Stimulated activated CD8-positive, alpha-beta memory T cell treated with anti-CD3 and anti-CD28 coated beads, Interleukin-15, amount 100 ng/mL, for 48 hours (primary cell): ENCODE data around the gene KLHL13.
"Not testable (repeated sequence)": the region's sequence is repeated elsewhere in the genome, so short reads cannot be mapped to it uniquely, and the experiment has no call there.

ENCODE experiments used
- DNase-seq, 2 donors: peaks; one replicate each; pipeline ENCODE4 v3.0.0-alpha.2; 2020; ENCODE audit warnings: low read depth in 2 of 2

The KLHL13 gene

DNA sequence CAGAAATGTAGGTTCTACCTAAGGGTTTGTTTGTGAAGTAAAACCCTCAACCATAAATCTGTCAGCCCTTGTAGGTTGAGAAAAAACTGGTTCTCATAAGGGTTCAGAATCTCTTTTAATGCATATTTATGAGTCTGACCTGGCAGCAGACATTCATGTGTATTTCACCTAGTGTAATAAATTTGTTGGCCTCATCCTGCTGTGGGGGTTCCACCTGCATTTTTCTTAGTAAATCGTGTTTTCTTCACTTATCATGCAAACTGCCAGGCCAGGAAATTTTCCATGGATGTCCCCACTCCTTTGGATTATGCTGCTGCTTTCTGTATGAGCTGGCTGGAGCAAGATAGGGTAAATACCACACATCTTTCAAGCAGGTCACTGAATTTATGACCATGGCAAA, 42.4 kb downstream of the KLHL13 start:
- DNase-seq: no peak

DNA sequence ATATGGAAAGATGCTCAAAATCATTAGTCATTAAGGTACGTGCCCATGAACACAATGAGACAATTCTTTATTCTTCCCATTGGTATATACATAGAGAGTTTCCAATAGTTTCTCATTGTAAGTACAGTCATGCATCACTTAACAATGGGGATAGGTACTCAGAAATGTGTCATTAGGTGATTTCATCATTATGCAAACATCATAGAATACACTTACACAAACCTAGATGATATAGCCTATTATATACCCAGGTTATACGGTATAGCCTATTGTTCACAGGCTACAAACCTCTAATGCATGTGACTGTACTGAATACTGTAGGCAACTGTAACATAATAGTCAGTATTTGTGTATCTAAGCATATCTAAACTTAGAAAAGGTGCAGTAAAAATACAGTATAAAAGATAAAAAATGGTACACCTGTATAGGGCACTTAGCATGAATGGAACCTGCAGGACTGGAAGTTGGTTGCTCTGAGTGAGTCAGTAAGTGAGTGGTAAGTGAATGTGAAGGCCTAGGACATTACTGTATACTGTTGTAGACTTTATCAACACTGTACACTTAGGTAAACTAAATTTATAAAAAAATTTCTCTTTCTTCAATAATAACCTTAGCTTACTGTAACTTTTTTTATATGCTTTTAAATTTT, 49.6 kb downstream of the KLHL13 start:
- no peak for DNase-seq

DNA sequence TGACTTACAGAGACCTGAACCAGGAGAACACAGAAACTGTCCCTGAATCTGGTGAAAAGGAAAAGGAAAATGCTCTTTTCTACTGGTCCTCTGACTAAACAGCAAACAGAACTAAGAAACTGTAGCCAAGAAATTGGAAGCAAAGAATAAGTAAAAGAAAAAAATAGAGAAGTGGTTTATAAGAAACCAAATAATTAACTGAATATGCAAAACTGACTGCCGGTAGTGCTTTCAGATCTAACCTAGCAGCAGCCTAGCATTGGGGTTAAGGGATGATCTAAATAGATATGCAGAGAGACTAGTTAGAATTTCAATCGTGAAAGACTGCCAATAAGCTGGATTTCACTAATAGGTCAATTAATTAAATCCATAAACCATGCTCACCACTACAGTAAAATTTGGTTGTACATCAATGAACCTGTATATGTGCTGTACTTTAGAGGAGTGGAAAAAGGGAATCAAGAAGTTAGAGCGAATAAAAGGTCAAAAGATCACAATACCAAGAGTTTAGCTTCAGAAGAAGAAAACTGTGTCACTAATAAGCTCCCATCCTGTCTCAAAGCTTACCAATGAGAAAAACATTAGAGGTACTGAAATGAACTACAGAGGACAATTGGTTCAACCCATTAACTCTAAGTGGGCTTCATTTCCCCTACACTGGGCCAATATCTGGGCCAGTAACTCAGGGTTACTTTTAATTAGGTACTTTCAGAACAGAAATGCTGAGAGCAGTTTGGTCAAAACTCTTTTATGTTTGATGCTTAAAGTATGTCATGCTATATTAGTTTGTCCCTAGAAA, 53.6 kb downstream of the KLHL13 start:
- no peak for DNase-seq

DNA sequence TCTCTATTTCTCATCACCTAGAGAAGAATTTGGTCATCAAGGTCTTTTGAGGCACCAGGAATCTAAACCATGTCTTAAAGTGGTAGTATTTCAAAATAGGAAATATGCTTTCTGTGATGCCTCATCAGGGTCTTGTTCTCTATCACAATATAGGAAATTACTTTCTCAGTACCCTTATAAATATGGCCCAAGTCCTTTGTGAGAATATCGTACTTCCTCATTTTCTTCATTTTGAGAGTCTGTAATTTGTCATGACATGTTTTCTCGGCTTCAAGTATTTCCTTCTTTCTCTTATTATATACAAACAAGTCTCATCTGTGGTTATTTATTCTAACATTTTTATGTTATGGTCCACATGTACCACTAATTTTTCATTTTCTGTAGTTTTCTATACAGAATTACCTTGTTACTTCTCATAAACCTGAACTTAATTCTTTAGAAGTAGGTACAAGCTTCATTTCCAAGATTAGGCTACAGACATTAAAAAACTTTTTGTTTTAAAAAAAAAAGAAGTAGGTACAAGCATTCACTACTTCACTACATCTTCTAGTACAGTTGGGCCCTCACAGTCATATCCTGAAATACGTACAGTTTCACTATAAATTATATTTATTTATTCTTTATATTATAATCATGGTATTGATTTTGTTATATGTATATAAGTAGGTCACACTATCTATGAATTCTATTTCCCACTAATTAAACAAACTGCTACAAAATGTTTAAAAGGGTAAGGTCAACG, 54.4 kb downstream of the KLHL13 start:
- DNase-seq: no peak

DNA sequence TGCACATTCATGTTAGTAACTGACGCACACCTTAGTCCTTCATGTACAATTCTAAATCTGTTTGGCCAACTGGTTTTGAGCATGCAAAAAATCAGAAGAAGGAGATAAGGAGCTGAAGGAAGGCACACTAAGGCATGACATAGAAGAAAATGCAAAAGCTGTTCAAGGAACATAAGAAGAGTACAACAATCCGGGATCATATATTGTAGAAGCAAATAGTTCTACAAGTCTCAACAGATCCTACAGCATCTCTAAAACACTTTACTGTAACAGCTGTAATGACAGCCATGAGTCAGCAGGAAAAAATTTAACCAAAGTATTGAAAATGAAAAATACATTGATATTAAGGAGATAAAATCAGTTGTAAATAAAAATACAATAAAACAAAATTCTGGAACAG, 57.7 kb downstream of the KLHL13 start:
- no peak for DNase-seq

DNA sequence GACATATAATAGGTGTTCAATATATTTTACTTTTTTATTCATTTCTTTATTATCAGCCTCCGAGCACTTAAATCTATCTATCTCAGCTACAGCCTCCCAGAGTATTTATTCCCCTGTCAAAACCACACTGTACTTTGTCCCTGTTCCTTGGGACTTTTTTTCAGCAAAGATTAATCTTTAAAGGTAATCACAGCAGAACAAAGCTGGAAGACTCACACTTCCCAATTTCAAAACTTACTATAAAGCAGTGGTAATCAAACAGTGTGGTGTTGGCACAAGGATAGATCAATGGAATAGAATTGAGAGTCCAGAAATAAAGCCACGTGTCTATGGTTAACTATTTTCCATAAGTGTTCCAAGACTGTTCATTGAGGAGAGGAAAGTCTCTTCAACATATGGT, 59.7 kb downstream of the KLHL13 start:
- DNase-seq: no peak

GRCh38 chrX:118049713-118050112, 66.9 kb downstream of the KLHL13 start:
- no peak for DNase-seq

DNA sequence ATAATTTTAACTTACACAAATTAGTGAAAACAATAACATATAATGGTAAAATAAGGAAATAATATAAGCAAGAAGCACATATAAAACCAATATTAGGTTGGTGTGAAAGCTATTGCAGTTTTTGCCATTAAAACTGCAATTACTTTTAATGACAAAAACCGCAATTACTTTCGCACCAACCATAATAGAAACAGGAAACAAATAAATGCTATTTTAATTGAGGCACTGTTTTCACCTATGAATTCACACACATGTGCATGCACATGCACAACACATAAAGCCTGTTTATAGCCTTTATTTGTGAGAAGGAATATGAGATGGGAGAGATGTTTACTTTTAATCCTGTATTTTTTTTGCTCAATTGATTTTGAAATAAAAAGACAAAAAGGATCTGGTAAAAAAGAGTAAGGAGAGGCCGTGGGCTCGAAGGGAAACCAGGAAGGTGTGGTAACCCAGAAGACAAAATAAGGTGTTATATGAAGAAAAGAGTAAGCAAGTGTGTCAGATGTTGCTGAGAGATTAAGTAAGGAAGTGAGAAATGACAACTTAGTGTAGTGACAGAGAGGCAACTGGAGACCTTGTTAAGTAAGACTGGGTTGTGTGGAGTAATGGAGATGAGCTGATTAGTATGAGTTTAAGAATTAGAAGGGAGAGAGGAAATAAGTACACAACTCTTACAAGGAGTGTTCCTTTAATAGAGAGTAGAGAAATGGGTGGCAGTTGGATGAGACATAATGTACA, 69.0 kb downstream of the KLHL13 start:
- no peak for DNase-seq

DNA sequence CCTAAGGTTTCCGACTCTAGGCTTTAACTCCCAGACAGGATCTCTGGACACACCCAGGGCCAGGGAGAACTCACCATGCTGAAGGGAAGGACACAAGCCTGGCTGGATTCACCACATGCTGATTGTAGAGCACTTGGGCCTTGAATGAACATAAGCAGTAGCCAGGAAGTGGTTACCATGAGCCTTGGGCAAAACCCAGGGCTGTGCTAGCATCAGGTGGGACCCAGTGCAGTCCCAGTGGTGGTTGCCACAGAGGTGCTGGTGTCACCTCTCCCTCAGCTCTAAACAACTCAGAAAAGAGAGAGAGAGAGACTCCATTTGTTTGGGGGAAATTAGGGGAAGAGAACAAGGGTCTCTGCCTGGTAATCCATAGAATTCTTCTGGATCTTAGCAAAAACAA, 77.0 kb downstream of the KLHL13 start:
- DNase-seq: no peak

GRCh38 chrX:118038614-118039365, 77.8 kb downstream of the KLHL13 start:
- DNase-seq: no peak

- no peak for DNase-seq
These were observed 90.0 kb downstream of the KLHL13 start for GRCh38 chrX:118026631-118027030.

DNA sequence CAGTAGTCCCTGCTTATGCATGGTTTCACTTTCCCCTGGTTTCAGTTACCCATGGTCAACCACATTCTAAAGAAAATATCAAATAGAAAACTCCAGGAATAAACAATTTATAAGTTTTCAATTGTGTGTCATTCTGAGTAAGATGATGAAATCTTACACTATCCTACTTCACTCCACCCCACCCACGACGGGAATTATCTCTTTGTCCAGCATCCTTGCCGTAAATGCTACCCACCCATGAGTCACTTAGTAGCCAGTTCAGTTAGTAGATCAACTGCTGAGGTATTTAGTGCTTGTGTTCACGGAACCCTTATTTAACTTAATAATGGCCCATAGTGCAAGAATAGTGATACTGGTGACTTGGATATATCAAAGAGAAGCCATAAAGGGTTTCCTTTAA, 91.4 kb downstream of the KLHL13 start:
- DNase-seq: no peak

GRCh38 chrX:118024482-118024881, 92.1 kb downstream of the KLHL13 start:
- no peak for DNase-seq

- DNase-seq: no peak
These were observed 93.9 kb downstream of the KLHL13 start for GRCh38 chrX:118022753-118023152.

GRCh38 chrX:118016422-118016821, 100.2 kb downstream of the KLHL13 start:
- DNase-seq: no peak

- DNase-seq: not testable (repeated sequence)
These were observed 114.2 kb downstream of the KLHL13 start for GRCh38 chrX:118002417-118002816.

DNA sequence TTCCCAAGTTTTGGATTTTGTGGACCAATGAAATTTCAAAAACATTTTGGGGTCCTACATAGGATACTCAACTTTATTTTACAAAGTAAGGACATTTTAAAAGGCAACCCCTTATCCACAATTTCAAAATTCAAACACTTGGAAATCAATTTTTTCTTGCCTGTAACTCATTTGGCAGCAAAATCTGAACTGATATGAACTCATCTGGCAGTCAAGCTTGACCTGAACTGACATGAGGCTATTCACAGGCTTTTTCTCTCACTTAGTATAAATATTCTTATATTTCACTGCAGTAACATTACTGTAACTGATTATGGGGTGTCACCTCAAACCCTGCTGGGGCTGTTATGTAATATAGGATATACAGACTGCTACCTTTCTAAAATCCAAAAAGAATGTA, 116.1 kb downstream of the KLHL13 start:
- DNase-seq: no peak

DNA sequence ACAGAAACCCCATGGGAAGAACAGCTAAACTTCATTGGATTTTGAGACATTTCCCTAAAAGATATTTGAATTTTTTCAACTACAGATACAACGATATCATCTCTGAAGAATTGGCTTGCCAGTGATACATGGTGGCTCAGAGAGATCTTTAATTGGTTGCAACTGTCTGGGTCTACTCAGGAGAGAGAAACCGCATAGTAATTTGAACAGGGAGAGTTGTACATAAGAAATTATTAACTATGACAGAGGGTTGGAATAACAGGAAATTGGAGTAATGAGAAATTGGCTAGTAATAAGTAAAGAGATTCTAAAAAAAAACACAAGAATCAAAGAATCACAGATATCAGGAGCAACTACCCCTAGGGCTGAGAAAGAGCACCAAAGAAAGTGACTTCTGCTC, 118.4 kb downstream of the KLHL13 start:
- DNase-seq: no peak

- no peak for DNase-seq
These were observed 119.6 kb downstream of the KLHL13 start for GRCh38 chrX:117996918-117997480.

GRCh38 chrX:117996408-117996807, 120.2 kb downstream of the KLHL13 start:
- DNase-seq: no peak

GRCh38 chrX:117995378-117995777, 121.2 kb downstream of the KLHL13 start:
- DNase-seq: no peak
